ENCODE results near the gene BOC.

The BOC gene

GRCh38 chr3:113271594-113272384, 60.4 kb downstream of the BOC start:
- DNase-seq (ENCODE audit: low read depth), result no peak

- DNase-seq (ENCODE audit: low read depth), result no peak
Measured at GRCh38 chr3:113272385-113272779, 61.0 kb downstream of the BOC start.

GRCh38 chr3:113273011-113273410, 61.7 kb downstream of the BOC start:
- DNase-seq (ENCODE audit: low read depth), result no peak

- DNase-seq (ENCODE audit: low read depth), result no peak
Measured at GRCh38 chr3:113273604-113274378, 62.4 kb downstream of the BOC start.

- no peak for DNase-seq (ENCODE audit: low read depth)
Measured at GRCh38 chr3:113274425-113275257, 63.3 kb downstream of the BOC start.

GRCh38 chr3:113275258-113275556, 63.9 kb downstream of the BOC start:
- DNase-seq (ENCODE audit: low read depth), result no peak

GRCh38 chr3:113275583-113275928, 64.2 kb downstream of the BOC start:
- DNase-seq (ENCODE audit: low read depth), result no peak

GRCh38 chr3:113275929-113276750, 64.8 kb downstream of the BOC start:
- no peak for DNase-seq (ENCODE audit: low read depth)

- no peak for DNase-seq (ENCODE audit: low read depth)
Measured at GRCh38 chr3:113276751-113277080, 65.4 kb downstream of the BOC start.

- no peak for DNase-seq (ENCODE audit: low read depth)
Measured at GRCh38 chr3:113277414-113277813, 66.1 kb downstream of the BOC start.

GRCh38 chr3:113277941-113278598, 66.7 kb downstream of the BOC start:
- DNase-seq (ENCODE audit: low read depth), result no peak

- DNase-seq (ENCODE audit: low read depth), result no peak
Measured at GRCh38 chr3:113278599-113278955, 67.2 kb downstream of the BOC start.

GRCh38 chr3:113279686-113280085, 68.3 kb downstream of the BOC start:
- no peak for DNase-seq (ENCODE audit: low read depth)

- DNase-seq (ENCODE audit: low read depth), result no peak
Measured at GRCh38 chr3:113283306-113283705, 71.9 kb downstream of the BOC start.

GRCh38 chr3:113284453-113285050, 73.2 kb downstream of the BOC start:
- DNase-seq (ENCODE audit: low read depth), result no peak

- no peak for DNase-seq (ENCODE audit: low read depth)
Measured at GRCh38 chr3:113285226-113285625, 73.9 kb downstream of the BOC start.

GRCh38 chr3:113285741-113286140, 74.4 kb downstream of the BOC start:
- no peak for DNase-seq (ENCODE audit: low read depth)

GRCh38 chr3:113286524-113286923, 75.2 kb downstream of the BOC start:
- no peak for DNase-seq (ENCODE audit: low read depth)

- no peak for DNase-seq (ENCODE audit: low read depth)
Measured at GRCh38 chr3:113287111-113287802, 75.9 kb downstream of the BOC start.

- DNase-seq (ENCODE audit: low read depth), result peak; percentile 23
Measured at GRCh38 chr3:113287803-113288648, 76.7 kb downstream of the BOC start.
